ENCODE measurements around the gene FAM184A.
"Not testable (repeated sequence)": the region's sequence is repeated elsewhere in the genome, so short reads cannot be mapped to it uniquely, and the experiment has no call there.

FAM184A gene

DNA sequence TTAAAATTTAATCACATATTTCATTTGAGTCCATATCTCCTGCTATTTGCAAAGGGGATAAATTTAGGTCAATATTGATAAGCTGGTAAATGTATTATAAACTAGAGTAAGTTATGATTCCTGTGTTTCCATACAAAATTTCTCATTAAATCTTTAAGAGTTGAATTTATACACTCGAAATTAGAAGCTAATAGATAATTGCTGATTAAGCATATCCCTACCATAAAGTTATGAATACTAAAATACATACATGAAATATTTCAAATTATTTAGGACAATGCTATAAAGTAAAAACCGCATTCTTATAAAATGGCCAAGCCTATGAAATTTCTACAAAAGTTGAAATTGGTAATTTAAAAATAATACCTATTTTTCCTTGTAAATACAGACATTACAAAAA lies 71.5 kb downstream of the FAM184A start:
- DNase-seq = no peak

DNA sequence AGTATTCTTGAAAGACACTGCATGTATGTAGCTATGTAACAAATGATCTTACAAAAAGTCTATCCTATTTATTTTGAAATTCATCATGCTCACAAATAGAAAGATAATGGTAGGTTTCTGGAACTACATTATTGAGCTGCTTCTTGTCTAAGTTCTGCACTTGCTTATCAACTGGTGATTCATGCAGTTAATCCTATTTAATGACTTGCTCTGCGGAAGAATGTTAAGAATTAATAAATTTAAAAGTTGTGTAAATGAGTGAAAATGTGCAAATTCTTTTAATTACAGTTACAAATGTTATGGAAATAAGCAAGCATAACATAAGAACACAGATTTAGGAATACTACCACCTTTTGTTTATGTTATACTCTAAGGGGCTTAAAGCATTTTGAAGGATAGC lies 76.4 kb downstream of the FAM184A start:
- no peak for DNase-seq

DNA sequence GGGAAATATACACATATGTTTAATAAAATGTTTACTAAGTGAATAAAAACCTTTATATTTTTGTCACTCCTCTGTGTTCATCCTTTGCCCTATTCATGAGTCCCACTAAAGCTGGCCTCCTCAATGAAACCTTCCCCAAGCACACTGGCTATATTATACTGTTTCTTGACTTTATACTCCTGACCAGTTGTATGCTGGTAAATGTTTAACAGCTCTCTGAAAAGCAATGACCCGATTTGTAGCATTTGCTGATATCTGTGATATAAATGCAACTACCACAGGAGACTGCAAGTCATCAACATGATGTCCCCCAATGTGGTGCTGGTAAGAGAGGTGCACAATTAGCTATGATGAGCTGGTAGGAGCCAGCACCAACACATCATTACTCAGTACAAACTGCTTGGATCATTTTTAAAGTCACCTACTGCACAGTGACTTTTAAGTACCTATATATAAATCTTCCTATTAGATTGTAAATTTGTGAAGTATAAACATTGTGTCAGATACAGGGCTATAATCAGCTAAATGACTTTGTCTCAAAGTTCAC lies 78.9 kb downstream of the FAM184A start:
- no peak for DNase-seq

DNA sequence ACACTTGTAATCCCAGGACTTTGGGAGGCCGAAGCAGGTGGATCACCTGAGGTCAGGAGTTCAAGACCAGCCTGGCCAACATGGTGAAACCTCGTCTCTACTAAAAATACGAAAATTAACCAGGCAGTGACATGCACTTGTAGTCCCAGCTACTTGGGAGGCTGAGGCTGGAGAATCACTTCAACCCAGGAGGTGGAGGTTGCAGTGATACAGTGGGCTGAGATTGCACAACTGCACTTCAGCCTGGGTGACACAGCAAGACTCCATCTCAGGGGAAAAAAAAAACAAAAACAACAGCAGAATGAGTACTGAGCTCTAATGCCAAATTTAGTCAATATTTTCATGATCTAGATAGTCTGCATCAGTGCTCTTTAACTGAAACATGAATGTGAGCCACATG lies 81.0 kb downstream of the FAM184A start:
- not testable (repeated sequence) for DNase-seq

DNA sequence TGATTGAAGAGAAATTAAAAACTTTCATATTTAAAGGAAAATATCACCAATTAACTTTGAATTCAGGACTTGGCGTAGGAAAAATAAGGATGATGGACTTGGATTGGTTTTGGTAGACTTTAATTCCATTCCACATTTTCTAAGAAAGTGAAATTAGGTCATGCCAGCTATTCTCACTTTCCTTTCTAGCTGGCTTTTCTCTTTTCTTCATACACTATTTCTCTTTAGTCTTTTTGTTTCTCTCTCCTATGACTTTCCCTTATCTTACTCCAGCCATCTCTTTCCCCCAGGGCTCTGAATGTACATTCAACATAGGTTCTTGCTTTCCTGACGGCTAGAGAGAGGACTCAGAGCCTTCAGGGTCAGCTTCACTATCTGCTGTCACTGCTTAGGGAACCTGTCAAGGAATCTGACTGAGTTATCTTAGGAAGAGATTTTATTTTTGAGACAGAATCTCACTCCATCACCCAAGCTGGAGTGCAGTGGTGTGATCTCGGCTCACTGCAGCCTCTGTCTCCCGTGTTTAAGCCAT lies 82.1 kb downstream of the FAM184A start:
- no peak for DNase-seq

DNA sequence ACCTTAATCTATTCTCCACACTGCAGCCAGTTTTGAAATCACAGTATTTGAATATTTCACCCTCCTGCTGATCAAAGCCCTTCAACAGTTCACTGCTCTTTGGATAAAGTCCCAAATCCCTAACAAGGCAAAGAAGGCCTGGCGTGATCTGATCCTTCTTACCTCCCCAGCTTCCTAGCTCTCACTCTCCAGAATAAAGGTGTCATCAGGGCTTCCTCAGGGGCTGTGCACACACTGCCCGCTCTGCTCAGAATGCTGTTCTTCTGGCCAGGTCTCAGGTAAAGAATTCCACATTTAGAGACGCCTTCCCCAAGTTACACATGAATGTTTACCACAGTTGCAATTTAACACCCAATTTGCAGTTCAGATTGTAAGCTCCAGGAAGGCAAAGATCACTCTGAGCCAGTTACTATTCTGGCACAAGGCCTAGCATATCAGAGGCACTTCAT lies 84.6 kb downstream of the FAM184A start:
- DNase-seq = no peak

DNA sequence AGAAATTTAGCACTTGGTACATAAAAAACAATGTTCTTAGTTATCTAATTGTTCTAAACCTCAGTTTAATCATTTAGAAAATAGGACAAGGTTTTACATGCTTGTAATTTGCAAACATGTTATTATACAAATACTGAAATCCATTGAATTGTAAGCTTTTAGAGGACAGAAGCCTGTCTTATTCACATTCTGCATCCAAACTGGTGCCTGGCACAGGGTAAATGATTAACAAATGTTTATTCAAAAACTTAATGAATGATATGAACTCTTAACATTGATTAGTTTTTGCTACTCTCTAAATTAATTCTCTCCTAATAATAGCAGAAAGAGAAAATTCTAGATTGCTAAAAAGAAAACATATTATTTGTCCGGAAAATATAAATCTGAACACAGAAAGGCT lies 85.1 kb downstream of the FAM184A start:
- no peak for DNase-seq

DNA sequence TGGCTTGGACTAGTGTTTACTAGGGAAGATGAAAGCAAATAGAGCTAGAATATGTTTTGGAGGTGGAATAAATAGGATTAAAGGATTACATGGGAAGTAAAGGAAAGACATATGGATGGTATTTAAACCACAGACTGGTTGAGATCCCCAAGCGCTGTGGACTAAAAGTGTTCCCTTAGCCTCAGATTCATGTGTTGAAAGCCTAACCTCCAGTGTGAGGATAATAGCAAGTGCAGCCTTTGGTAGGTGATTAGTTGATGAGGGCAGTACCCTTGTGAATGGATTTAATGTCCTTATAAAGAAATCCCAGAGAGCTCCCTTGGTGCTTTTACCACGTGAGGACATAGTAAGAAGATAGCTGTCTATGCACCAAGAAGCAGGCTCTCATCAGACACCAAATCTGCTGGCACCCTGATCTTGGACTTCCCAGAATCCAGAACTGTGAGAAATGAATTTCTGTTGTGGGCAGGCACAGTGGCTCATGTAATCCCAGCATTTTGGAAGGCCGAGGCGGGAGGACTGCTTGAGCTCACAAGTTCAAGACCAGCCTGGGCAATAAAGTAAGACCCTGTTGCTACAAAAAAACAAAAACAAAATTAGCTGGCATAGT lies 86.2 kb downstream of the FAM184A start:
- DNase-seq = no peak

DNA sequence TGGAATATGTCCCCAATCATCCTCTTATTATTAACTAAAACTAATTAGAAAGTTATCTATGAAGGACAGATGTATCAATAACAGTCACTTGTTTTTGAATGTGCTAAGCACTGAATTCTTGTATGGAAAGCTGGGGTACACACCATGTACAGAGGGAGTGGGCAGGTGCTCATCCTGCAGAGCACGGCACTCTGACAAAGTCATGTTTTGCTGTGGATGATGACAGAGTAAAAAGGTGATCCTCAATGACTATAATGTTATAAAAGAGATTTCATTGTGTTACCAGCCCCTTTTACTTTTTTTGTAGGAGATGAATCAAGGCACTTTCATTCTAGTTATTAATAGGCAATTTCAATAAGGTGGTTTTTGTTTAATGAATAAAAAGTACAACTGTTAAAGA lies 92.2 kb downstream of the FAM184A start:
- no peak for DNase-seq

DNA sequence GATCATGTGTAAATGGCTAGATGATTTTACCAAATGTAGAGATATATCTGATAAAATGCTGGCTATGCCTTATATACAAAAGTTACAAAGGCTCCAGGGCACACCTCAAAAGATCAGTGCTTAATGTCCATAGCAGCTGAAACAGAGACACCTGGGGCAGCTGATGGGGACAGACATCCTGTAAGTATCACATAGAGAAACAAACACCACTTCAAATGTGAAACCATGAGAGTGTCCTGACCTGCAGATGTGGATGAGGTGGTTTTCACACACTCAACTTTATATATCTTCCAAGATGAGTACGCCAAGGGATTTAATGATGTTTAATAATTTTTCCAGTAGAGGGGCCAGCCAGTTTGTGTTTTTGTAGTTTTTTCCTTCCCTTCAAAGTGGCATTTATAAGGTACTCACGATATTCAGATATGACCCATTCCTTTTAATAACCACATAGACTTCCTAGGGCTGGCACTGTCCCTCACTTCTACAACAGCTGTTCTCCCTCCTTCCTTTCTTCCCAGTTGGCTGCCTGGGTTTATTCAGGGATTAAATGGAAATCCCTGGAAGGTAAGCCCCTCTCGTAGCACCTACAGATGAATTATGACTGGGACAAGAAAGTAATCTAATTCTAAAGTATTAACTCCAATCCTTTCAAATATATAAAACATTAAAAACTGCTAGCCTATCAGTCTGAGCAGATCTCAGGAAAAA lies 93.2 kb downstream of the FAM184A start:
- DNase-seq = no peak

DNA sequence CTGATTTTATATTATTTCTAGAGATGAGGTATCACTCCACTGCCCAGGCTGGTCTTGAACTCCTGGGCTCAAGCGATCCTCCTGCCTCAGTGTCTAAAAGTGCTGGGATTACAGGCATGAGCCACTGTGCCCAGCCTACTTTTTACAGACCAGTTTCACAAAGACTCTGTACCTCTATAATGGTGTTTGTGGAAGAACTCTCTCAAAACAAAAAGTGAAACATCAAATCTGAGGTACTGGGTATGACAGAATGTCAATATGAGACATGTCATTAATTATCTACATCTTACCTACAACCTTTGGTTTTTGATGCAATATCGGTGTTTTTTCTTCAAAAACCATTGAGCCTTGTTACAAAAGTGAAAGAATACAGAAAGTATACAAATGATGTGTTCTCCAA lies 94.1 kb downstream of the FAM184A start:
- DNase-seq = no peak

DNA sequence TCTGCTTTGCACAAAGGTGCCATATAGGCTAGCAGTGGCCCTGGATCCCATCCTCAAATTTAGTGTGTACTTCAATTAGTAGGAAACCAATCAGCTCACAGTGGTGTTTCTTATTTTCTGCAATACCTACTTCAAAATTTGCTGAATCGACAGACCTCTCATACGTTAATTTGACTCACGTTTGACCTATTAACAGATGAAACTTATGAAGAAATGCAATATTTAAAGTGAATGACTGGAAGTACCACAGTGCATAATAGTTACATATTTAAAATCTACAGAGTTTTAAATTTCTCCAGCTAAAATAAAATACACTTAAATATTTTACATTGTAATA lies 95.9 kb downstream of the FAM184A start:
- DNase-seq = no peak

DNA sequence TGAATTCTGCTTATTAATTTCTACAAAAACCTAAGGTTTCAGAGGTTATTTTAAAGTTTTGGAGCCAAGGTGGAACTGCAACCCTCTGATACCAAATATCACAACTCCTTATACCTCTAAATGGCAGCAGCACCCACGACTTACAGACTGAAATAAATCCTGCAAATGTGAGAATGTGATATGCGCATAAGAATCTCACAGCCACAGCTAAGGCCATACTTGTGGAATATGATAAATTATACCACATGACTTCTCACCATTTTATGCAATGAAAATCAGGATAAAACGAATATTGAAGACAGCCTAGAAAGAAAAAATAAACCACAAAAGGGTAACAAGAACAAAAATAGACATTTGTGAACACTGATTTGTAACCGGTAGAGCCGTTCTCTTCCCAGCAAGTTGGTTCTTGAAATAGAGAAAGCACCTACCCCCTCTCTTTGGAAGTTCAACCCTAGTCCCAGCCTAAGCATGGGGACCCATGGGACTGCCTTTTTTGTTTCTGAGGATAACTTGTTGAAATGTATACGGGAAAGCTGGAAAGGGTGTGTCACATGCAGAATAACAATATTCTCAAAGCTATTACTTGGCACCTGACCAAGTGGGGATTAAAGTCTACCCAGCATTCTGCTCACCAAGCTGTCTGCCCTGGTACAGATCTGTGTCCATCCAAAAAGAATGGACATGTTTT lies 96.4 kb downstream of the FAM184A start:
- no peak for DNase-seq

DNA sequence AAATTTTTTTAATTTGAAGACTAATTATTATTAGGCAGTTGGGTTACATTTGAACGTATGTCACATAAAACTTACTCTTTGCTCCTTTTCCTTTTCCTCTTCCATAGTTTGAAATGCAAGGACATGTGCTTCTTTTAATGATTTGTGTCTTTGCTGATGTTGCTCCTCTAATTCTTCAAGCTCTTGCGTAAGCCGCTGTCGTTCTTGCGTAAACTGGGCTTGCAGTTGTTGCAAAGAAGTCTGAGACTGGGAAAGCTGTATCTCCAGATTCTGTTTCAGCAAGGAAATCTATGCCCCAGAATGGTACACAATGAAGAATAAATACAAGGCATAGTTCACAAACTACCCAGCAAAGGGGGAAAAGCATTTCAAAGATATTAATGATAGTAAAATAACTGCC lies 98.4 kb downstream of the FAM184A start:
- DNase-seq = no peak

DNA sequence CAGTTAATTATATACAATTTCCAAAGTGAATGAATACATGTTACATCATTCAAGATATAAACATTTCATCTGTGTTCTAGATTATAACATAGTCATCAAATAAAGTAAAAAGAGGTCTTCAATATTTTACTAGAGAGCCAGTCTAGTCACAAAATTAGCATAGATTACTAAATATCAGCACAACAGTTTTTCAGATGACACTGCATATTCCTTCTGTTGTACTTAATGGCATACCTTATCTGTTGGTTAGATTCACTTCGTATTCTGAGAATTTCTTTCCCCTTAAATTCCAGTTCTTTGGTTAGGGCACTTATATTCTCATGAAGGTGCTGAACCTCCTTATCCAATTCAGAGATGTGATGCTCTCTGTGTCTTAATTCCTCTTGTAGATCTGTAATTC lies 103.7 kb downstream of the FAM184A start:
- DNase-seq = no peak

DNA sequence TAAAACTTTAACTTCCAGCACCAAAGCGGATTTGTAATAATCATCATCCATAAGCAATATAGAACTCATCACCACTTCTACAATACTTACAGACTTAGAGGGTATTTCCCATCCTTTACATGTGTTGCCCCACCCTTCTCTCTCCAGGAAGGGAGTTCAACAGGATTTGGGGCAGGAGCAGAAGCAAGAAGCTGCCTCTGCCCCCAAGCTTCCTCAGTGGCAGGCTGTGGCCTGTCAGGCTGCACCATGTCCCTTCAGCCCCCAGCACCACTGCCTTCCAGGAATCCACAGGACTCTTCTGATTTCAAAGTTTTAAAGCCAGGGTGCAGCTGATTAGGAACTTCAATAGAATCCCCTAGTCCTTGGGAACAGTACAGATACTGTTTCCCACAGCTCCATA lies 106.8 kb downstream of the FAM184A start:
- DNase-seq = no peak

DNA sequence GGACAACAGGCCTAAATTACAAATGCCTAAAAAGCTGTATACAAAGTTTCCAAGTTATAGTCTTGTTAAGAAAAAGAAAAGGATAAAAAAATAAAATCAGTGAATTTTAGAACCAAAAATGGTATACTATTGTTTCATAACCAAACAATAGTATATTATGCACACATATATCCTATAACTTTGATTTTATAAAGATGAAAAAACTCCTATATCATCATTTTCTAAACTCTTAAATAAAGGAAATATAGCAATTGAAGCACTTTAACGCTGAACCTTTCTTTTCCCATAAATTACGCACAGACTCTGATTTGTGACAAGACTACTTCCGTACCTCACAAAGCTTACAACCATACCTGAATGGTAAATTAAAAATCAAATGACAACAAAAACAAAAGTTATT lies 107.6 kb downstream of the FAM184A start:
- no peak for DNase-seq

DNA sequence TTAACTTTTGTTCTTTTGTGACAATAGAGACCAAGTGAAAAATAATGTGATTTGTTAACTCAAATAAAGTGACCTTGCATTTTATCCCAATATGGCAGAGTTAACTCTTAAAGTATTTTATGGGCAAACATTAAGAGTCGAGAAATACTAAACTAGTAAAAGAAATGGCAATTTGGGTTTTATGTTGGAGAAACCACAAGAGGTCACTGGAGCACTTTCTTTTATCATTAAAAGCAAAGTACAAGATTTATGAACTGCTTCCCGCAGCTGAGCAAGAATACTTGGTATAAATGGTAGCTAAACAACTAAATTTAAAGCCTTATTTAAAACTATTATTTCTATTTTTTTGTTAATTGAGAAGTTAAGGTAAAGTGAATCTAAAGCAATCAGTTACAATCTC lies 110.0 kb downstream of the FAM184A start:
- DNase-seq = no peak

DNA sequence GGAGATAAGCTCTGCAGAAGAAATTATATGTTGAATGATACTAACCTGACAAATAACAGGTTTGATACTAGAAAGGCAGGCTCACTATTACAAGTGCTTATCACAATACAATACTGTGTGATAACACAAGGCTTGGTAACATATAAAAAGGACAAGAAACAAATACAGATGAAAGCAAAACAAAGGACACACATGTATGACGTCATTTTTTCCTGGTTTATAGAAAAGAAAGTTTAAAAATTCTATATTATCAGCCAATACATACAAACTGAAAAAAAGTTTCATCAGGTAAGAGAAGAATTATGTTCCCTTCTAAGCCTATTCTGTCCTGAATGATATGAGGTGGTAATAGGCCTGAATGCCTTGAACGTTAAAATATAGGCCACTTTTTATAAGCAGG lies 111.2 kb downstream of the FAM184A start:
- no peak for DNase-seq

DNA sequence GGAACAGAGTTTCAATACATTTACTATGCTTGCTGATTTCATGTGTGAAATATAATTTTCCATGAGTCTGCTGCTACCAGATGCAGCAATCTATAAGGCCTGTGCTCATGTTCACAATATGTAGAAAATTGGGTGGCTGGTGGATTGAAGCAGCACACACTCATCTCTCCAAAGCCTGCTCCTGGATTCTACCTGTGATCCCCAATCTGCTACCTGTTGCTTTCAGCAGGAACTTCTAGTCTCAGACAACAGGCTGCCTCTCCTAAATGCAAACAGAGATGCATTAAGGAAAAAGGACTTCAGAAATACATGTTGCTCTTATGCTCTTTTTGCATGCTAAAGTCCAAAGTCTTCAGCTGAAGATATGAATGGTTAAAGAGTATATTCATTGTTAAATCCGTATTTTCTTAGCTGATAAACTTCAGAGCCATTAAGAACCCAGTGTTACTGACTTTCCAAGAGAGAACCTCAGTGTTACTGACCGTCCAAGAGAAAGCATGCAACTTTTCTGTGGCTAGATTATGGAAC lies 112.6 kb downstream of the FAM184A start:
- DNase-seq = no peak

DNA sequence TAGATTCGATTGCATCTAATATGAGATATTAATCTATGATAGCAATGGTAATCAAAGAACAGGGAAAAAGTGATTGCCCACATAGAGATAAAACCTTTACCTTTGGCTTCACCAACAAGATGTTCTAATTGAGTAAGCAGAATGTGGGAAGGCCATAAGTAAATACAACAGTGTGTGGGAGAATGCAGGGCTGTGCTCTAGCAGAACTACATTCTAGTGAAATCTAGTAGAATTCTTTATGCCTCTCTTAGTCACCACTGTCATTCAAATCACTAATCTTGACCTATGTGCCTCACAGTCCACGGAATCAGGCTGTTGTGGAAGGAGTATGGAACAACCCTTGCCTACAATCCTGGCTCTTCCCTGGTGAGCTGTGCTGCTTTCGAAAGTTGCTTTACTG lies 113.1 kb downstream of the FAM184A start:
- no peak for DNase-seq

DNA sequence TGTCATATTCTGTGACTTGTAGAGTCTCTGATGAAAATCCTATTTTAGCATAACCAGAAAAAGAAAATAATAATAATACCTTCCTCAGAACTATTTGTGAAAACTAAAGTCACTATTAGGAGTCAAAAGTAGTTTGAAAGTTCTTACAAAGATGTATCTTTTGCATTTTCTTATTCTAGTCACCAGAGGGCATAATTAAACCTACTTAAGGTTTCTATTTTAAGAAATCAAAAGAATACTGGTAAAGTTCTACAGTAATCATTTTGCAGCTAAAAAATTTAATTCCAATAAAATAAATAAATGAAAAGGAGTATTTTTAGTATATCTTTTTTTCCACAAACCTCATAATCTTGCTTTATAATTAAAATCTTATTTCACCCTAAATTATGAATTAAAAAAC lies 115.5 kb downstream of the FAM184A start:
- DNase-seq = no peak

DNA sequence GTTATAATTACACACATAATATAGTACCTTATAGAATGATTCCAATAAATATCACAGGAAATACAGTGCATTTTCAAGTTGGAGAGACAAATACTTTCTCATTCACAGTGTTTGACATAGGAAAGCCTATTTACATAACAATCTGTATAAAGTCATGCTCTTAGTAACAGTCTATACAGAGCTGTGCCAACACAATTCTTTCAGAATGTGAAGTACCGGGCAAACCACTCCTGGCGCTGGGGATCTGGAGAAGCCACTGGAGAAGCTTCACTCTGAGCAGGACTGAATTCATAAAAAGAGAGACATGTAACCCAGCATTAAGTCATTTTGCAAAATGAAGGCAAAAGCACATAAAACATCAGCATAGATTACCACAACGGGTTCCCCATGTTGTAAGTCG lies 118.6 kb downstream of the FAM184A start:
- DNase-seq = no peak

DNA sequence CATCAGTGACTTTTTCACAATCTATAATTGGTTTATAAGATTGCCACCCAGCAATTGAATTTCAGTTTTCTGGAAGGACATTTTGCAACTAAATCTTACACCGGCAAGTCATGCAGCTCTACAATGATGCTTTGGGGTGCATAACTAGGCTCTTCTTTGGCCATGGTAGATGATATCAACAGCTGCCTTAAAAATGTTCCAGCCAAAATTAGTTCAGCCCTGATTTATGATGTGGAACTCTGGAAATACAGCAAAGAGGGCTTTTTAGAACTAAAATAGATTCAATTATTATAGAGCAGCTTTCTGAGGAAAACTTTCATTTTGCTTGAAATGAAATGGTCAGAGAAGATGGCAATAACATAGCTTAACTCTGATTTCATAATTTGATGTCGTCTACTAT lies 125.1 kb downstream of the FAM184A start:
- DNase-seq = no peak
